GM12873 (cell line): ENCODE data around the gene NCS1.

Experiments used
- CTCF ChIP-seq: IDR thresholded peaks from 2 replicates; pipeline ENCODE4 v1.5.1; 2012; ENCODE audit warnings: low read depth, mild to moderate bottlenecking, moderate library complexity, low read length, control low read depth; ENCODE audit not compliant: insufficient read depth; ENCODE audit errors: missing control alignments

NCS1 gene

GRCh38 chr9:130129432-130130061 lies 42.7 kb upstream of the NCS1 start:
- TF ChIP-seq CTCF = no peak

GRCh38 chr9:130132746-130133145 lies 39.5 kb upstream of the NCS1 start:
- TF ChIP-seq CTCF = no peak

GRCh38 chr9:130137081-130137640 lies 35.0 kb upstream of the NCS1 start:
- no peak for TF ChIP-seq CTCF

DNA sequence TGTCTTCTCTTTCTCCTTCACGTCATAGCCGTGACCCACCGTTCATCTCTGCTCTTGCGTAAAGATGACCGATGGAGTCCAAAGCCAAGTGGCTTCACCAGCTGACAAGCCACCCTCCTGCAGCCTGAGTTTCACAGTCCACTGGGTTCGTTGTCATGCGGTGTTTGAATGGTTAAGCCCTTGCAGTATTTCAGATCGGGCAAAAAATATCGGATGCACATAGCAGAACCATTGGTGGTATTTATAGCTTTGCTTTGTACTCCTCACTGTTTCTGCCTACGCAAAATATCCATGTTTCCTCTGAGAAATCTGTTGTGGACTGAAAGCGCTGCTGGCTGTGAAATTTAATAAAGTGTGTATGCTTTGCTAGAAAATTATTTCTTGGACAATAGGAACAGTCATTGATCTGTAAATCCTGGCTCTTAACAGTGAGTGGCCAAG lies 34.5 kb upstream of the NCS1 start:
- TF ChIP-seq CTCF = no peak

DNA sequence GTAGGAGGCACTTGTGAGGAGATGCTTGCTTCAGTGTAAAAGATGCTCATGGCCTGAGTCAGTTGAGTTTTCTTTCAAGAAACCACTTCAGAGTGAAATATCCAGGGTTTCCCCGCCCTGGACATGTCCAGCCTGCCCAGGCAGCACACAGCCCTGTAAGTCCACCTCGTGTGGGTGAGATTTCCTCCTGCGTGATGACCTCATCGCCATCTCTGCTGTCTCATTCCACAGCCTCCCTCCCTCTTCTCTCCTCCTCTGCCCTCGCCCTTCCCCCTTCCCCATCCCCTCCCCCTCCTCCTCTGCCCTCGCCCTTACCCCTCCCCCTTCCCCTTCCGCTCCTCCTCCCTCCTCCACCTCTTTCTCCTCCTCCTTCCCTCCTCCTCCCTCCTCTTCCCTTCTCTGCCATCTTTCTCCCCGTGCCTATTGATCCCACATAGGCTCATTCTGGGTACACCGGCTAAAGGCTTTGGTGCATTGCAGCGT lies 34.0 kb upstream of the NCS1 start:
- TF ChIP-seq CTCF = no peak

GRCh38 chr9:130138791-130139190 lies 33.4 kb upstream of the NCS1 start:
- no peak for TF ChIP-seq CTCF

DNA sequence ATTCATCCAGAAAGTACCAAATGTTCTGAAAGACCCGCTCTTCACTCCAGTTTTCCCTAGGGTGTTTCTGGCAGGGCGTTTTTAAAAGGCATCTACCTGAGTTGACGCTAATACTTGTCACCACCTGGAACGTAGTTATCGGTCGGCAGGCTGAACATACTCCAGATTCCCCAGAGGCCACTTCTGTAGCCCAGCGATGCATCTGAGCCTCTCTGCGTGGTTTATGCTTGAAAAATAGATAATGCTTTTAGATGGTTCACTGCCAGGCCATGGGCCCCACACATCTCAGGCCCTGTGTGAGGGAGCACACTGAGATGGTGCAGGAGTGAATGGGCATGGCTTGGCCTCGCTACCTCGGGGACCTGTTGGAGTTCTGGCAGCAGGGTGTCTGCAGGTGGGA lies 33.0 kb upstream of the NCS1 start:
- TF ChIP-seq CTCF = no peak
